Subcutaneous abdominal adipose tissue (tissue), 5 donors: ENCODE results near the gene NKAIN2.

Source experiments
- H3K27ac ChIP-seq: one replicate; pipeline ENCODE4 v1.7.0; 2013; ENCODE audit warnings: low read depth, mild to moderate bottlenecking, inconsistent platforms, low read length, moderate library complexity
- H3K27me3 ChIP-seq, 5 donors: one replicate each; pipeline ENCODE4 v1.7.0; 2013; ENCODE audit warnings: low read length in 5 of 5, inconsistent platforms in 1 of 5; ENCODE audit not compliant: control insufficient read depth in 5 of 5, insufficient read depth in 4 of 5
- H3K36me3 ChIP-seq, 5 donors: one replicate each; pipeline ENCODE4 v1.7.0; 2013; ENCODE audit warnings: low read length in 5 of 5; ENCODE audit not compliant: control insufficient read depth in 5 of 5, insufficient read depth in 5 of 5
- H3K4me1 ChIP-seq, 5 donors: one replicate each; pipeline ENCODE4 v1.7.0; 2013; ENCODE audit warnings: low read length in 5 of 5, mild to moderate bottlenecking in 3 of 5, moderate library complexity in 1 of 5; ENCODE audit not compliant: control insufficient read depth in 5 of 5, insufficient read depth in 5 of 5
- H3K4me3 ChIP-seq, 5 donors: one replicate each; pipeline ENCODE4 v1.7.0; 2013; ENCODE audit warnings: low read length in 5 of 5, low read depth in 1 of 5
- H3K9ac ChIP-seq, 5 donors: one replicate each; pipeline ENCODE4 v1.7.0; 2013; ENCODE audit warnings: low read length in 5 of 5, mild to moderate bottlenecking in 4 of 5, moderate library complexity in 3 of 5
- H3K9me3 ChIP-seq, 5 donors: one replicate each; pipeline ENCODE4 v1.7.0; 2013; ENCODE audit warnings: low read length in 5 of 5; ENCODE audit not compliant: control insufficient read depth in 5 of 5
- donor health status: healthy.
- donor health status: healthy.
- donor health status: healthy.
- donor health status: healthy.
- donor health status: healthy.

The NKAIN2 gene

DNA sequence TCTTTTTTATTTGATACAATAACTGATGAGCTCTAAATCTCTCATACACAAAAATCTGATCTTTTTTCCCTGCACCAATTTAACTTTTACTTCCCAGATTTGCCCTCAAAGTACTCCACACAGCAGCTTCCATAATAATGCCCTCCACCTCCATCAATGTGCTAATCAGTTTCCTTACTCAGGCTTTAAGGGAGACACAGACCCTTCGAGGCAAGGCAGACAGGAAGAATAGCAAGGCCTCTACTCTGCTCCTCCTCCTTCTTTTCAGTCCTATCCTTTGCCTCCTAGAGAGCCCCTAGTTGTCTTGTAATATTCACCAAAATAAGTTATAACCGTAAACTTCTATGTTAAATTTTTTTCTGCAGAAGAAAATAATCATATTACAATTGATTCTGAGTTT is 713.7 kb downstream of the NKAIN2 start:
- Histone ChIP-seq H3K36me3 (no peaks in the 10 kb centered on the region), H3K9ac (no peak overlapping the region), H3K4me3 (no peak overlapping the region), H3K27ac (no peak overlapping the region), H3K27me3 (no peaks in the 10 kb centered on the region), H3K4me1 (no peaks in the 10 kb centered on the region), H3K9me3 (no peaks in the 10 kb centered on the region)

DNA sequence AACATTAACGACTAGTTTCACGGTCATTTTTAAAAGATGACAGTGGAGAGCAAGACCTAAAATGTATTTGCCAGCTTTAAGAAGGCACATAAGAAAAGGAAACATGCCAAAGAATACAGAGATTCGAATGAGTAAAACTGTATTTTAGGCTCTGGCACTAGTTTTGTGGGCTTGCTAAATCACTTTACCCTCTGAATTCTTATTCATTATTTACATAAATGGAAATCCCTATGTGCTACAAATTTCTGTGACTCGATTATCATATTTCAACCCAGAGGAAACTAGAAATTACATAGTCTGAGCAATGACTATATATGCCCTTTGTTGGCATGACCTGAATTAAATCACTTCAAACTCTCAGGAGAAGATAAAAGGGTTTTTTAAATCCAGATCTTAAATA is 716.8 kb downstream of the NKAIN2 start:
- Histone ChIP-seq H3K27ac (no peak overlapping the region), H3K36me3 (no peaks in the 10 kb centered on the region), H3K4me1 (no peaks in the 10 kb centered on the region)

GRCh38 chr6:124522335-124522734 is 718.7 kb downstream of the NKAIN2 start:
- Histone ChIP-seq H3K27ac (no peak overlapping the region), H3K27me3 (no peaks in the 10 kb centered on the region), H3K4me1 (no peaks in the 10 kb centered on the region), H3K9me3 (no peaks in the 10 kb centered on the region), H3K36me3 (no peaks in the 10 kb centered on the region), H3K4me3 (no peak overlapping the region), H3K9ac (no peak overlapping the region)

More for the DNA sequence above, 716.8 kb downstream of the NKAIN2 start:
- Histone ChIP-seq H3K9ac (no peak overlapping the region), H3K27me3 (no peaks in the 10 kb centered on the region), H3K9me3 (no peaks in the 10 kb centered on the region), H3K4me3 (no peak overlapping the region)

GRCh38 chr6:124524491-124525200 is 721.0 kb downstream of the NKAIN2 start:
- Histone ChIP-seq H3K27me3 (no peaks in the 10 kb centered on the region), H3K9ac (no peak overlapping the region), H3K27ac (no peak overlapping the region), H3K36me3 (no peaks in the 10 kb centered on the region), H3K9me3 (no peaks in the 10 kb centered on the region), H3K4me3 (no peak overlapping the region), H3K4me1 (no peaks in the 10 kb centered on the region)

DNA sequence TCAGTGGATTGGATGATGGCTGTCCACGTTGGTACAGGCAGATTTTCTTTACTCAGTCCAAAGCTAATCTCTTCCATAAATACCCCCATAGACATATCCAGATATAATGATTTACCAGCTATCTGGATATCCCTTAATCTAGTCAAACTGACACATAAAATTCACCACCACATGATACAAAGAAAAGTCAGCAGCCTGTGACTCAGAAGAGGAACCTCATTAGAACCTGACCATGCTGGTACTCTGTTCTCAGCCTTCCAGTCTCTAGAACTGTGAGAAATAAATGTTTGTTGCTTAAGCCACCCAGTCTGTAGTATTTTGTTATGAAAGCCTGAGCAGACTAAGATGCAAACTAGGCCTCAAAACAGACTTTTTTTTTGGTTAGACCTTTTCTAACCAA is 727.3 kb downstream of the NKAIN2 start:
- Histone ChIP-seq H3K36me3 (no peaks in the 10 kb centered on the region), H3K9ac (no peak overlapping the region), H3K27ac (no peak overlapping the region), H3K27me3 (no peaks in the 10 kb centered on the region), H3K9me3 (no peaks in the 10 kb centered on the region), H3K4me1 (no peaks in the 10 kb centered on the region), H3K4me3 (no peak overlapping the region)

DNA sequence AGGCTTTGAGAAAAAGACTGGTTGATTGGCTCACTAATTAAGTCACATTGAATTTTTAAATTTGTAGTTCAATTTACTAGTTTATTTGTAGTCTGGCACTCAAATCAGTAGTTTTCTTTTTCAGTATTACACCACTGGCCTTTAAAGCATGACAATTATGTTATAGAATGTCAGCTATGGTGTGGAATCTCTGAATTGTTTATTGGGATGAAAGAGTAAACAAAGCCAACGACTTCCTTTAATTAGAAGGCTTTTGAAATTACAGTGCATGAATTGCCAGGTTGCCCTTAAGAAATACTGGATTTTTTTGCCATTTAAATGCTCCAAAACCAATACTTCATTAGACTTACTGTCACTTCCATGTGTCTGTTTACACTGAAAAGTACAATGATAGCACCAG is 731.6 kb downstream of the NKAIN2 start:
- Histone ChIP-seq H3K9me3 (no peaks in the 10 kb centered on the region), H3K36me3 (no peaks in the 10 kb centered on the region), H3K27me3 (no peaks in the 10 kb centered on the region), H3K9ac (no peak overlapping the region), H3K4me1 (no peaks in the 10 kb centered on the region), H3K4me3 (no peak overlapping the region), H3K27ac (no peak overlapping the region)

GRCh38 chr6:124535746-124536145 is 732.1 kb downstream of the NKAIN2 start:
- Histone ChIP-seq H3K27me3 (no peaks in the 10 kb centered on the region), H3K9ac (no peak overlapping the region), H3K9me3 (no peaks in the 10 kb centered on the region), H3K27ac (no peak overlapping the region), H3K36me3 (no peaks in the 10 kb centered on the region), H3K4me3 (no peak overlapping the region), H3K4me1 (no peaks in the 10 kb centered on the region)

- Histone ChIP-seq H3K9me3 (no peaks in the 10 kb centered on the region), H3K9ac (no peak overlapping the region), H3K36me3 (no peaks in the 10 kb centered on the region), H3K27ac (no peak overlapping the region), H3K4me3 (no peak overlapping the region), H3K4me1 (no peaks in the 10 kb centered on the region), H3K27me3 (no peaks in the 10 kb centered on the region)
These were observed 732.6 kb downstream of the NKAIN2 start for GRCh38 chr6:124536157-124536841.

GRCh38 chr6:124536842-124537191 is 733.2 kb downstream of the NKAIN2 start:
- H3K36me3 ChIP-seq: no peaks in the 10 kb centered on the region
- no peaks in the 10 kb centered on the region for H3K27me3 ChIP-seq
- H3K4me1 ChIP-seq: no peaks in the 10 kb centered on the region
- no peak overlapping the region for H3K27ac ChIP-seq
- H3K9me3 ChIP-seq: no peaks in the 10 kb centered on the region
- no peak overlapping the region for H3K9ac ChIP-seq
- no peak overlapping the region for H3K4me3 ChIP-seq

DNA sequence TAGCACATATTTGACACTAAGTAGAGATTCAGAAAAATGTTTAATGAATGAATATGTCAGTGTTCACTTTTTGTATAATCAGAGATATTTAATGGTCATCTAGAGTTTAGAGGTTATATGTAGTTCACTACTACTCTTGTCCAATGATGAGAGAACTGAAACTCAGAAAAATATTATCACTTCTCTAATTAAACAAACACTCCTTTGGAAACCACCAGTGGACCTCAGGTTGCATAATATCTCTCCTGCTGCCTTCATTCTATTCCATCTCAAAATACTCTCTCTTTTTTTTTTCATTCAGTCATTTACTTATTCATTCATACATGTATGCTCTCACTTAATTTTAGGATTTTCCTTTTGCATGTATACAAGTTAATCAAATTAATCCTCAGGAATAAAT is 735.4 kb downstream of the NKAIN2 start:
- Histone ChIP-seq H3K9ac (no peak overlapping the region), H3K4me1 (no peaks in the 10 kb centered on the region), H3K27ac (no peak overlapping the region), H3K27me3 (no peaks in the 10 kb centered on the region), H3K36me3 (no peaks in the 10 kb centered on the region), H3K4me3 (no peak overlapping the region), H3K9me3 (no peaks in the 10 kb centered on the region)
